Thyroid gland (tissue), 4 donors: ENCODE measurements around the gene PRKAR2B.

Experiments
- CTCF ChIP-seq, 6 experiments: fragments of 200-600 bp in 3 of 6; fragments of 450-650 bp in 3 of 6; sonication (generic) in 3 of 6; IDR thresholded peaks; one replicate each; pipeline ENCODE4 v1.5.1; 2016 to 2019; ENCODE audit warnings: antibody characterized with exemption in 6 of 6, mild to moderate bottlenecking in 2 of 6, inconsistent platforms in 1 of 6, moderate library complexity in 1 of 6
- POLR2A ChIP-seq, 2 donors: fragments of 450-650 bp; IDR thresholded peaks; one replicate each; pipeline ENCODE4 v1.6.1; 2017; ENCODE audit warnings: antibody characterized with exemption in 2 of 2, mild to moderate bottlenecking in 2 of 2, moderate library complexity in 1 of 2

GRCh38 chr7:107103369-107103768, 58.9 kb downstream of the PRKAR2B start:
- TF ChIP-seq POLR2A (IDR thresholded peaks at IDR 0.05) (no peak), CTCF (IDR thresholded peaks at IDR 0.05) (no peak)
